OCI-LY1 (cell line): Measurements from ENCODE around the gene MKNK1.

ENCODE experiments used
- H2AFZ ChIP-seq: fragments of 200-600 bp; sonication (generic), shearing (Covaris generic); 2 replicates; pipeline ENCODE4 v1.6.0; 2014; ENCODE audit warnings: antibody characterized with exemption, mild to moderate bottlenecking, low read length
- H3F3A ChIP-seq: fragments of 200-600 bp; sonication (generic), shearing (Covaris generic); 2 replicates; pipeline ENCODE4 v1.6.0; 2014; ENCODE audit warnings: mild to moderate bottlenecking, antibody characterized with exemption, low read length, moderate library complexity; ENCODE audit not compliant: insufficient read depth
- H3K27ac ChIP-seq: fragments of 200-600 bp; sonication (generic); 2 replicates; pipeline ENCODE4 v1.5.1; 2014; ENCODE audit warnings: low read length, mixed run types, mild to moderate bottlenecking, low read depth; ENCODE audit not compliant: poor library complexity, severe bottlenecking
- H3K27me3 ChIP-seq: fragments of 200-600 bp; sonication (generic); 2 replicates; pipeline ENCODE4 v1.6.0; 2014; ENCODE audit warnings: antibody characterized with exemption, mild to moderate bottlenecking, low read length, moderate library complexity; ENCODE audit not compliant: insufficient read depth
- H3K36me3 ChIP-seq: fragments of 200-600 bp; sonication (generic); 2 replicates; pipeline ENCODE4 v1.6.1; 2014; ENCODE audit warnings: mild to moderate bottlenecking, antibody characterized with exemption, low read length, moderate library complexity, mixed read lengths; ENCODE audit not compliant: insufficient read depth
- H3K4me1 ChIP-seq: fragments of 200-600 bp; sonication (generic); 2 replicates; pipeline ENCODE4 v1.5.1; 2014; ENCODE audit warnings: mild to moderate bottlenecking, low read length, moderate library complexity; ENCODE audit not compliant: insufficient read depth, severe bottlenecking
- H3K4me2 ChIP-seq: fragments of 200-600 bp; sonication (generic), shearing (Covaris generic); 2 replicates; pipeline ENCODE4 v1.6.1; 2014; ENCODE audit warnings: low read length
- H3K4me3 ChIP-seq: fragments of 200-600 bp; sonication (generic); 2 replicates; pipeline ENCODE4 v1.5.1; 2014; ENCODE audit warnings: low read length, low read depth, mild to moderate bottlenecking, mixed read lengths; ENCODE audit not compliant: poor library complexity, severe bottlenecking
- H3K79me2 ChIP-seq: fragments of 200-600 bp; shearing (Covaris generic); 2 replicates; pipeline ENCODE4 v1.6.1; 2016; ENCODE audit warnings: mixed run types, low read length, mixed read lengths; ENCODE audit not compliant: insufficient read depth
- H3K9ac ChIP-seq: fragments of 200-600 bp; sonication (generic), shearing (Covaris generic); 2 replicates; pipeline ENCODE4 v1.6.1; 2014; ENCODE audit warnings: mild to moderate bottlenecking, low read length, mixed read lengths
- H3K9me2 ChIP-seq: fragments of 200-600 bp; sonication (generic), shearing (Covaris generic); 2 replicates; pipeline ENCODE4 v1.6.1; 2014; ENCODE audit warnings: low read depth, mild to moderate bottlenecking, low read length, mixed read lengths
- H3K9me3 ChIP-seq: fragments of 200-600 bp; shearing (Covaris generic); 2 replicates; pipeline ENCODE4 v1.6.1; 2014; ENCODE audit warnings: low read length, mixed read lengths
- H4K20me1 ChIP-seq: fragments of 200-600 bp; sonication (generic), shearing (Covaris generic); 2 replicates; pipeline ENCODE4 v1.6.0; 2016; ENCODE audit warnings: mild to moderate bottlenecking, low read length; ENCODE audit not compliant: insufficient read depth
- EZH2 ChIP-seq: fragments of 200-600 bp; sonication (generic), shearing (Covaris generic); IDR thresholded peaks from 2 replicates; pipeline ENCODE4 v1.8.0; 2017; ENCODE audit warnings: borderline replicate concordance, mixed run types, mild to moderate bottlenecking, antibody characterized with exemption, low read length, moderate library complexity, mixed read lengths
- TF ChIP-seq, protein P1 (sequence below): fragments of 200-600 bp; sonication (generic), shearing (Covaris generic); IDR thresholded peaks from 2 replicates; pipeline ENCODE4 v1.5.1; 2017; ENCODE audit warnings: mild to moderate bottlenecking, antibody characterized with exemption, low read length, moderate library complexity, mixed read lengths

Gene MKNK1

DNA sequence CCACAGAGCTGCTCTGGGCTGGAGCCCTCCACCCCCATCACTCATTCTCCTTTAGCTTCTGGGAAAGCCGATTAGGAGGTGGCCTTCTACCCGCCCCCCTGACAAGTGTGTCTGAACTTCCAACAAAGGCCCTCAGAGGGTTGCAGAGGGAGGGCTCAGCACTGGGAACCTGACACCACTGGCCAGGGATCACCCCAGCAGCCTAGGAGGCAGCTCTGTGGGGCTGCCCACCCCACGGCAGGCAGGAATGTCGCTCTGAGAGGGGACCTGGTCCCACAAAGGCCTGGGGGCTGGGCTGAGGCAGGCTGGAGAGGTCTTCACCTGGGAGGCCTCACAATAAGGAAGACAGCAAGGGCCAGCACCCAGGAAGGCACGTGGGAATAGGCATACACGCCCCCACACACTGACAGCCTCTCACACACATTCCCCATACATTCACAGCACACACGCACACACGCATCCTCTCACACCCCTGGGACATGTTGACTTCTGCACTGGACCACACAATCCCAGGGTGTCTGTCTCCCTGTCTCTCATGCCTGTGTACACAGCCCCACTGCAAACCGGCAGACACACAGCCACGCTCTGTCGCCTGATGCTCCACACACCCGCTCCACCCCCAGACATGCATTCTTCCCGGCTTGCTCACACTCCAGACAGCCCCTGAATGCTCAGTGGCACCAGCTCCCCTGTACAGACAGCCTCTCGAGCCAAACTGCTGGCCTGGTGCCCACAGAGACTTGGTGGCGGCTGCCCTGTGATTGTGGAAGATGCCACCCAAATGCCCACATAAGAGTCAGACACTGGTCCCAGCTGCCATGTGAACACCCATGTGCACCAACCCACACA is 83.8 kb downstream of the MKNK1 start:
- no peaks in the 10 kb centered on the region for H3F3A ChIP-seq
- H3K4me3 ChIP-seq: no peak overlapping the region

DNA sequence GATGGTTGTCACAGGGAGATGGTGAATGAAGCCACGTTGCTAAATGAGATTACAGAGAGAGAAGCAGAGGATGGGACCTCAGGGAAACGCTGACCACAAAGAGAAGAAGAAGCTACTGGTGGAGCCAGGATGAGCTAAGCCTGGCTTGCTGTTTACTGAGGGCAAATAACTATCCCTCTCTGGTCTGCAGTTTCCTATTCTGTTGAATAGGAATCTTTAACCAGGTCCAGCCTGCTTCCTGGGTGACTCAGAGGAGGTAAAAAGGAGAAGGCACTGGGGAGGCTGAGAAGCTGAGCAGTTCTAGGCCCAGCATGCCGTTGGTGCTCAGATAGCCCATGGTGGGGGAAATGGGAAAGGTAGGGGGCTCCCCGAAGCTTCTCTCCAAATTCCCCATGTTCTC is 84.9 kb downstream of the MKNK1 start:
- Histone ChIP-seq H3K9me3 (no peaks in the 10 kb centered on the region), H3K4me3 (no peak overlapping the region), H3K9ac (no peak overlapping the region), H3K4me1 (no peaks in the 10 kb centered on the region), H3K4me2 (no peak overlapping the region), H3K27ac (no peak overlapping the region), H3F3A (no peaks in the 10 kb centered on the region), H2AFZ (no peak overlapping the region), H4K20me1 (no peaks in the 10 kb centered on the region), H3K36me3 (no peaks in the 10 kb centered on the region), H3K9me2 (no peaks in the 10 kb centered on the region), H3K27me3 (no peaks in the 10 kb centered on the region; the same call in 1 of the 2 replicates), H3K79me2 (no peaks in the 10 kb centered on the region)
- TF ChIP-seq EZH2: no peak
- TF ChIP-seq, protein P1, sequence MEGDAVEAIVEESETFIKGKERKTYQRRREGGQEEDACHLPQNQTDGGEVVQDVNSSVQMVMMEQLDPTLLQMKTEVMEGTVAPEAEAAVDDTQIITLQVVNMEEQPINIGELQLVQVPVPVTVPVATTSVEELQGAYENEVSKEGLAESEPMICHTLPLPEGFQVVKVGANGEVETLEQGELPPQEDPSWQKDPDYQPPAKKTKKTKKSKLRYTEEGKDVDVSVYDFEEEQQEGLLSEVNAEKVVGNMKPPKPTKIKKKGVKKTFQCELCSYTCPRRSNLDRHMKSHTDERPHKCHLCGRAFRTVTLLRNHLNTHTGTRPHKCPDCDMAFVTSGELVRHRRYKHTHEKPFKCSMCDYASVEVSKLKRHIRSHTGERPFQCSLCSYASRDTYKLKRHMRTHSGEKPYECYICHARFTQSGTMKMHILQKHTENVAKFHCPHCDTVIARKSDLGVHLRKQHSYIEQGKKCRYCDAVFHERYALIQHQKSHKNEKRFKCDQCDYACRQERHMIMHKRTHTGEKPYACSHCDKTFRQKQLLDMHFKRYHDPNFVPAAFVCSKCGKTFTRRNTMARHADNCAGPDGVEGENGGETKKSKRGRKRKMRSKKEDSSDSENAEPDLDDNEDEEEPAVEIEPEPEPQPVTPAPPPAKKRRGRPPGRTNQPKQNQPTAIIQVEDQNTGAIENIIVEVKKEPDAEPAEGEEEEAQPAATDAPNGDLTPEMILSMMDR: no peak

More for the DNA sequence above, 83.8 kb downstream of the MKNK1 start:
- Histone ChIP-seq H3K9me3 (no peaks in the 10 kb centered on the region), H2AFZ (no peak overlapping the region), H3K9me2 (no peaks in the 10 kb centered on the region), H3K27ac (no peak overlapping the region), H3K4me2 (no peak overlapping the region), H3K9ac (no peak overlapping the region), H3K36me3 (no peaks in the 10 kb centered on the region), H4K20me1 (no peaks in the 10 kb centered on the region), H3K27me3 (no peaks in the 10 kb centered on the region; the same call in 1 of the 2 replicates), H3K79me2 (no peaks in the 10 kb centered on the region), H3K4me1 (no peaks in the 10 kb centered on the region)
- TF ChIP-seq, protein P1: no peak
- no peak for TF ChIP-seq EZH2

DNA sequence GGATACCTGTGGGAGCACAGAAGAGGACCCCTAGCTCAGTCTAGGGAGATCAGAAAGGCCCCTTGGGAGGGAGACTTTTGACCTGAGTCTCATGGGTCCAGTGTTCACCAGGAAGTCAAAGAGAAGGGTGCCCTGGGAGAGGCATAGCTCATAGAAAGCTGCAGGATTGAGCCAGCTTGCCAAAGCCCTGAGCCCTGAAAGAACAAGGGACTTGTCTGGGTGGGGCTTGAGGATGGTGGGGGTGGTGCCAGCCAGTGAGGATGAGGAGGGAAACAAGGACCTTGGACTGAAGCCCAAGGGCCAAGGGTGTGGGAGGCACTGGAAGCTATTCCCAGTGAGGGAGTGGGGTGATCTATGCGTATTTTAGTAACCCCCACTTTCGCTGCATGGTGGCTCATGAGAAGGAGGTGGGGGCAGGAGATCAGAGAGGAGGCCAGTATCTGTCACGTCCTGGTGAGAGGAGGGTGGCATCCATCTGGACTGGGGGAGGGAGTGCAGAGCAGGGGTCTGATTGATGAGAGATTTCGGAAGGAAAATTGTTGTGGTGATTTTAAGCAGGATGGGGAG is 86.1 kb downstream of the MKNK1 start:
- Histone ChIP-seq H3K4me1 (no peaks in the 10 kb centered on the region), H3K9me3 (no peaks in the 10 kb centered on the region), H2AFZ (no peak overlapping the region), H3K9ac (no peak overlapping the region), H3K27ac (no peak overlapping the region), H3K79me2 (no peaks in the 10 kb centered on the region), H3K9me2 (no peaks in the 10 kb centered on the region), H3F3A (no peaks in the 10 kb centered on the region), H4K20me1 (no peaks in the 10 kb centered on the region), H3K4me3 (no peak overlapping the region), H3K27me3 (no peaks in the 10 kb centered on the region; the same call in none of the 2 replicates), H3K36me3 (no peaks in the 10 kb centered on the region), H3K4me2 (no peak overlapping the region)
- TF ChIP-seq, protein P1: no peak
- TF ChIP-seq EZH2: no peak
